A673 (cell line): Measurements from ENCODE around the gene ZNF516.

ENCODE experiments used
- CTCF ChIP-seq: fragments of 300-800, 200-600 bp; sonication (generic); conservative IDR thresholded peaks from 2 replicates; pipeline ENCODE4 v1.5.1; 2017; ENCODE audit warnings: low read depth, mild to moderate bottlenecking, antibody characterized with exemption, low read length, moderate library complexity, mixed read lengths
- EZH2 ChIP-seq: fragments of 200-600 bp; sonication (generic); IDR thresholded peaks from 2 replicates; pipeline ENCODE4 v1.6.1; 2017; ENCODE audit warnings: borderline replicate concordance, low read depth, mild to moderate bottlenecking, mixed read lengths, antibody characterized with exemption, low read length; ENCODE audit not compliant: poor library complexity, severe bottlenecking

DNA sequence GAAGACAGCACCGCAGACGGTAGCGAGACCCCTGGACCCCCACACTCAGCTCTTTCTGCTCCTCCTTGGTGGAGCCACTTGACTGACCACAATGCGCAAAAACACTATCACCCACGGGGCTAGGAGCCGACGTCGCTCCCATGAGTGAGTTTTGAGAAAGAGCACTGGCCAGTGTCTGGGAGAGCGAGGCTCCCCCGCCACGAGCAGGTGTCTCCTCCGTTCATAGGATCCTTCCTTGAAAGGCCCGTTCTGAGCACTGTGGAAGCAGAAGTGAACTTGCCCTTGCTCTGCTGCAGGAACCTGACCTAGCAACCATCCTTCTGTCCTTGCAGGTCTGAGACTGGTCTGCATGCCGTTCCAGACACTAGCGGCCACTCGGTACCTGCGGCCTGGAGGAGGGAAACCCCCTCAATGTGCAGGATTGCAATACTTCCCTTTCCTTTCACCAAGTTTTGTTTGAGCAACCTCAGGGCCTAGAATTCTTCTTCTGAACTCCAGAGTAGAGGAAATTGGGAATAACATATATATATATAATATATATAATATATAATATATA, 12.9 kb upstream of the ZNF516 start:
- no peak for TF ChIP-seq CTCF
- TF ChIP-seq EZH2 = no peak
